Measurements from ENCODE around the gene LCLAT1. TPM values are rescaled to one million over a fixed set of nuclear protein-coding genes. Genes with fewer than 3 reads are reported as not detected.

Gene LCLAT1
- total RNA-seq, 1 experiment from 2014 or later: 32.9 TPM

- Mint-ChIP-seq H3K4me1 (no peaks in the 10 kb centered on the region), H3K27ac (no peak overlapping the region), H3K27me3 (ENCODE audit: low read depth) (peaks cover 8% of the 10 kb centered on the region), H3K9me3 (peaks cover 10% of the 10 kb centered on the region in 2 experiments; a peak in 4 of 5 replicates), H3K4me3 (no peak overlapping the region), H3K36me3 (ENCODE audit: insufficient read depth in 1 of 3, low read depth in 3 of 3) (peaks cover 2 to 15% (median 6%) of the 10 kb centered on the region in 3 experiments; a peak in 5 of 7 replicates)
- Histone ChIP-seq H3K79me1 (ENCODE audit: insufficient read depth, low read depth, low read length, poor library complexity, severe bottlenecking) (no peaks in the 10 kb centered on the region), H2BK12ac (ENCODE audit: insufficient read length, low read depth, low read length) (no peak overlapping the region), H3K9ac (ENCODE audit: extremely low read depth, insufficient read length, low read length) (no peak overlapping the region), H4K5ac (ENCODE audit: insufficient read length, low read depth, low read length) (no peak overlapping the region), H2AFZ (ENCODE audit: low read length) (no peak overlapping the region), H3K9me3 (ENCODE audit: control insufficient read depth, low read depth, low read length) (no peaks in the 10 kb centered on the region), H3K27ac (ENCODE audit: insufficient read length, low read depth, low read length) (no peak overlapping the region), H3K18ac (ENCODE audit: insufficient read length, low read depth, low read length) (no peak overlapping the region), H3K14ac (ENCODE audit: insufficient read depth, low read length) (no peak overlapping the region), H4K91ac (ENCODE audit: insufficient read length, low read depth, low read length) (no peak overlapping the region), H3K56ac (ENCODE audit: insufficient read length, low read depth, low read length) (no peak overlapping the region), H2BK15ac (ENCODE audit: low read depth, low read length) (no peak overlapping the region), H4K8ac (replicated peaks; ENCODE audit: insufficient read length, low read depth, low read length) (no peak overlapping the region), H3K4me2 (ENCODE audit: insufficient read depth, insufficient read length, low read length) (no peak overlapping the region), H4K20me1 (ENCODE audit: control insufficient read depth, insufficient read depth, insufficient read length) (no peaks in the 10 kb centered on the region), H2BK20ac (ENCODE audit: low read depth, low read length, poor library complexity, severe bottlenecking) (no peak overlapping the region), H3K23me2 (ENCODE audit: insufficient read length, low read depth, low read length, poor library complexity, severe bottlenecking) (no peaks in the 10 kb centered on the region), H2BK5ac (ENCODE audit: insufficient read length, low read length) (no peak overlapping the region), H3K4ac (ENCODE audit: low read depth, low read length) (no peak overlapping the region), H3K23ac (ENCODE audit: insufficient read length, low read depth, low read length) (no peak overlapping the region), H2AK5ac (ENCODE audit: insufficient read length, low read length) (no peak overlapping the region), H3K79me2 (ENCODE audit: insufficient read depth, low read length) (no peaks in the 10 kb centered on the region), H2BK120ac (ENCODE audit: low read depth, low read length, poor library complexity, severe bottlenecking) (no peak overlapping the region), H3T11ph (ENCODE audit: low read length) (no peak overlapping the region), H3K27me3 (ENCODE audit: insufficient read depth, low read length) (no peaks in the 10 kb centered on the region), H3K4me1 (ENCODE audit: insufficient read depth, low read length) (no peaks in the 10 kb centered on the region)
- no CpG with 5 or more reads among the region's 3 CpGs for WGBS (ENCODE audit: extremely low coverage, insufficient read length, low lambda C conversion rate)
- DNase-seq: peak; percentile 6
- TF ChIP-seq CTCF (conservative IDR thresholded peaks at IDR 0.05): no peak
Observed at GRCh38 chr2:30663806-30664205, 216.8 kb downstream of the LCLAT1 start.

Data from H9 (cell line).